Subcutaneous adipose tissue (tissue), 4 donors: ENCODE results near the gene SH3TC1. TPM values are rescaled to one million over a fixed set of nuclear protein-coding genes. Genes with fewer than 3 reads are reported as not detected.

Experiments used
- CTCF ChIP-seq: fragments of 450-650 bp; IDR thresholded peaks from one replicate; pipeline ENCODE4 v1.5.1; 2016; ENCODE audit warnings: low read depth, mild to moderate bottlenecking, control low read depth, antibody characterized with exemption, moderate library complexity
- total RNA-seq, 4 donors: library from RNA; depleted of rRNA; stranded (reverse); fragments of >200 nt; gene quantifications; one replicate each; pipeline ENCODE4 v1.1.0, GENCODE V29; 2016

SH3TC1 gene
- total RNA-seq, 4 donors from 2014 or later = 15.3 to 43.3 (median 31.9) TPM

DNA sequence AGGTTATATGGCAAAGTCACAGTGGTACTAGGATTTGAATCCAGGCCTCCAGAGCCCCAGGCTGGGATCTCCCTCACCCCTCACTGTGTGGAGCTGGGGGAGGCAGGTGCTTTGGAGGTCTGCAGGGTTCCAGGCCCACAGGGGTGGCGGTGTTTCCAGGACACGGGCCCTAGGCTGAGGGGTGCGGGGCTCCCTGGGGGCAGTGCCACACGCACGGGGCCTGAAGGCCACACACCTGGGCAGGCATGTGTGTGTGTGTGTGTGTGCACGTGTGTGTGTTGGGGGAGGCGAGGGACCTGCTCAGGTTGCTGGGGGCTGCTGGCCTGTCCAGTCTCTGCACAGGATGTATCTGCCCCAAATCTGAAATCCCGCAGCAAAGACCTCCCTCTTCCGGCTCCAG, 18.8 kb downstream of the SH3TC1 start:
- no peak for TF ChIP-seq CTCF

GRCh38 chr4:8218371-8219031, 19.4 kb downstream of the SH3TC1 start:
- TF ChIP-seq CTCF = no peak

DNA sequence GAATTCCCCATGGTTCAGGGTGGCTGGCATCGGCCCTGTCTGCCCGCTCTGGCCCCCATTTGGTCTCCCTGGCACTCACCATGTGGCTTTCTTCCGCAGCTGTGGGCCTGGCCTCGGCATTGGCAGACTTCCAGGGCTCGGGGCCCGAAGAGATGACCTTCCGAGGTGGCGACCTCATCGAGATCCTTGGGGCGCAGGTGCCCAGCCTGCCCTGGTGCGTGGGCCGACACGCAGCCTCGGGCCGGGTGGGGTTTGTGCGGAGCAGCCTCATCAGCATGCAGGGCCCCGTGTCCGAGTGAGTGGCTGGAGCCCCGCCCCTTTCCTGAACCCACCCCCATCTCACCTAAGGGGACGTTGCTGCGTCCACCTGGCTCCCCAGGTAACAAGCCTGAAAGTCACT, 20.1 kb downstream of the SH3TC1 start:
- no peak for TF ChIP-seq CTCF

DNA sequence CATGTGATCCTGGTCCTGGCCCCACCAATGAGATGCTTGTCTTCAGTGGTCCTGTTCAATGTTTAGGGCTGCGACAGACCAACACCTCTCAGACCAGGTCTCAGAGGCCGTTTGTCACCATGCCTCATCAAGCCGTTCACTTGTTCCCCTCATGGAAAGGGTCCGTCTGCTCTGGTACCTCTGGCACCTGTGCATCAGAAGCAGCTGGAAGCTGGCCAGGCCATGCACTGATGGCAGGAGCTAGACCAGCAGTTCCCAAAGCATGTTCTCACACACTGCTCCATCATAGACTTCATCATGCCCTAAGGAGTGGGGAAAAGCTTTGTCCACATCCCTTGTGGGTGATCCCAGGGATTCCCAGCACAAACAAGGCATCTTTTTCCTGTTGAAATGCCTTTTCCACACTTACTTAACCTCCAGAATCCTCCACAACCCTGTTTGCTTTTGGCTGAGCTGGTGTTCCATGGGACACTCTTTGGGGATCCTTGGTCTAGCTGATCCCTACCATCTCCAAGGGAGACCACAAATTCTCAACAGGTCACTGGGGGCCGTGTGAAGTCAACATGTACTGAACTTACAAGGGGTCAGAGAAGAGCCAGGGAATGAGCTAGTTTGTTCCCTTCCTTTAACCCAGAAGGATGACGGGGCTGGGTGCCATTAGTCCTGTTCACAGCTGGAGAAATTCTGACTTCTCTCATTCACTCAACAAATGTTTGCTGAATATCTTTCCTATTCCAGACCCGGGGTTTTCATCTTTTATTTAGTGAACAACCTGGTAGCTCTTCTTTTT, 21.8 kb downstream of the SH3TC1 start:
- TF ChIP-seq CTCF = no peak

GRCh38 chr4:8221476-8221875, 22.4 kb downstream of the SH3TC1 start:
- TF ChIP-seq CTCF = no peak

DNA sequence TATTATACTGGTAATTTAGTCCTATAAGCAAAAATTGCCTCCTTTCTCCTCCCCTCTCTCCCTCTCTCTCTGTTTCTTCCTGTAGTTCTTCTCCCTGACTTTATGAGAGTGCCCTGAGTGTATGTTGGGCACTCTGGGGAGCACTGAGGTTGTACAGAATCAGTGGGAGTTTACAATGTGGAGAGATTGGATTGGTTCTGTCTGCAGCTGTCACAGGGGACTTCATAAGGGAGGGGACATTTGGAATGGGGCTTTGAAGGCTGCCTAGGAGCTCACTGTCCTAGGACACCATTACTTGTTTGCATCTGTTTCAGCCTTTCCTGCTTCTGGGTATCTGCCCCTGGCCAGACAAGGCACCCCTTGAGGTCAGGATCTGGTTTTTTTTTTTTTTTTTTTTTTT, 22.9 kb downstream of the SH3TC1 start:
- no peak for TF ChIP-seq CTCF

GRCh38 chr4:8222609-8223388, 23.7 kb downstream of the SH3TC1 start:
- TF ChIP-seq CTCF = no peak
